HuH-7 (cell line): ENCODE results near the gene ANKMY1.
"Not testable (repeated sequence)": the region's sequence is repeated elsewhere in the genome, so short reads cannot be mapped to it uniquely, and the experiment has no call there.

Experiments used
- DNase-seq: peaks from one replicate; pipeline ENCODE4 v3.0.0; 2011; ENCODE audit warnings: low spot score

The ANKMY1 gene

DNA sequence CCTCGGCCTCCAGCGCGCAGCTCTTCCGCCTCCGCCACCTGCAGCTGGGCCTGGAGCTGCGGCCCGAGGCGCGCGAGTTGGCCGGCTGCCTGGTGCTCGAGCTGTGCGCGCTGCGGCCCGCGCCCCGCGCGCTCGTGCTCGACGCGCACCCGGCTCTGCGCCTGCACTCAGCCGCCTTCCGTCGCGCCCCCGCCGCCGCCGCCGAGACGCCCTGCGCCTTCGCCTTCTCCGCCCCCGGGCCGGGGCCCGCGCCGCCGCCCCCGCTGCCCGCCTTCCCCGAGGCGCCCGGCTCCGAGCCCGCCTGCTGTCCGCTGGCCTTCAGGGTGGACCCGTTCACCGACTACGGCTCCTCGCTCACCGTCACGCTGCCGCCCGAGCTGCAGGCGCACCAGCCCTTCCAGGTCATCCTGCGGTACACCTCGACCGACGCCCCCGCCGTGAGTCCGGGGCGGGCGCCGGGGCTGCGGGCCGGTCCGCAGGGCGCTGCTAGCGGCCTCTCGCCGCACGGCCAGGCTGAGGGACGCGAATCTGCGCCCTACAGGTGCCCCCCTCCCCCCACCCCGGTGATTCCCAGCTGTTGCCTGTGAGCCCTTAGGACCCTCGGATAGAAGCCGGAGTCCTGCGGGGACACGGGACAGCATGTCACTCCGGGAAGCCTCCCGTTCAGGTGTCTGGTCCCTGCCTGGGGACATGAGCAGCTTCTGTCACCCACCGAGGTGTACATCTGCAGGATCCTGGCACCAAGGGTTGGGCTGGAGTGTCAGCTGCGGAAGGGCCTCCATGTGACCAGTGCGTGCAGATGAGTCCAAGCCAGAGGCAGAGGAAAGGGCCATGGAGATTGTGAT, 11.1 kb upstream of the ANKMY1 start:
- DNase-seq: no peak

DNA sequence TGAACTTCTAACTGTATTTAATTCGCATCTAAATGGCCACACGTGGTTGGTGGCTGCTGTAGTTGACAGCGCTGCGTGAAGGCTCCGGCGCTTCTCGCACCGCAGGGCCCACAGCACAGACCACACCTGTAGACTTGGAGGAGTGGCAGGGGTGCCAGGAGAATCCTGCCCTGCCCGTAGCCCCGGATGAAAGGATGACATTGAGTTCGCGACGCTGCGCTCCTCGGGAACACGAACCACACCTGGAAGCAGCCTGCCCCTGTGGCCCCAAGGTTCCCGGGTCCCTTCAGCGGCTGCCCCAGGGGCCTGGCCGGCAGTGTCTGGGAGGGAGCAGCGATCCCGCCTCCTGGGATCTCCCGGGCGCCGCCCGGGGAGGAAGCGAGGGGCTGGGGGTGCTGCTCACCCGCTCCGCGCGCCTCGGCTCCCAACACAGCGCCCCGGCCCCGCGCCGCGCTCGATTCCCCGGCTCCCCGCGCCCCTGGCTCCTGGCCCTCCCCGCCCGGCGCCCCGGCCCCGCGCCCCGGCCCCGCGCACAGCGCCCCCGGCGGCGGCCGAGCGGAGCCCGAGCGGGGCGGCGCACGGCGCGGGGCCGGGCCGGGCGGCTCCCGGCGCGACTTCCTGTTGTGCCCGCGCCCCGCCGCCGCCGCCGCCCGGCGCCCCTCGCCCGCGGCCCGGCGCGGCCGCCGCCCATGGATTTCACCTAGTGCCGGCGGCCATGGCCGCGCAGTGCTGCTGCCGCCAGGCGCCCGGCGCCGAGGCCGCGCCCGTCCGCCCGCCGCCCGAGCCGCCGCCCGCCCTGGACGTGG, 10.3 kb upstream of the ANKMY1 start, which contains the start of gene RNPEPL1:
TSS of gene RNPEPL1 (plus strand) at position 613 of the 806 bp plus-strand sequence. CDS start at position 716, 103 bp downstream.
- DNase-seq: peak; percentile 60

DNA sequence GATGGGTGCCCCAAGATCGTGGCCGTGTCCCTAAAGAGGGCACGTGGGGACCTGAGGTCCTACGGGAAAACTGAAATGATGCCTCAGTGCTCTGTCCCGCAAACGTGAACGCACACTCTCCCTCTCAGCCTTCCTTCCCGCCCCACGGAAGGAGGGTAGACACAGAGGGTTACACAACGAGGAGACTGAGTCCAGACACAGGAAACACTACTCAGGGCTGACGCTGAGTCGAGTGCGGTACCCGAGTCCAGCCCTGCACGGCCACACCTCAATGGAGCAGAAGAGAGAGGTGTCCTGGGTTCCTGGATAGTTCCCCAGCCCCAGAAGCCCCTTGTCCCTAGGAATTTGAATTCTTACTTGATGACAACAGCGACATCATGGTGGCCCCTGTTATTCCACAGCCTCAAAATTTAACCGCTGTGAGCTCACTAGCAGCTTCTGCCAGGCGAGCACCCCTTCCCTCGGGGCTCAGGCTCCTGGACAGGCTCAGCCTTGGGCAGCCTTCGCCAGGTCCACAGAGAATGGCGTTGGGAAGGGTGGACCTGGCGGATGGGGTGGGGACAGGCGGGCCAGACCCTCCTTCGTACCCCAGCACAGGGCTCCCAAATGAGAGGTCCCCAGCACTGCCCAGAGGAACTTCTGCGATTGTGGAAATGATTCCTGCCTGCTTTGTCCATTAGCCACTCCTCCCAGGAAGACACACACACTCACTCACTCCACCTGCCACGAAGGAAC, 9.5 kb upstream of the ANKMY1 start:
- DNase-seq: no peak

DNA sequence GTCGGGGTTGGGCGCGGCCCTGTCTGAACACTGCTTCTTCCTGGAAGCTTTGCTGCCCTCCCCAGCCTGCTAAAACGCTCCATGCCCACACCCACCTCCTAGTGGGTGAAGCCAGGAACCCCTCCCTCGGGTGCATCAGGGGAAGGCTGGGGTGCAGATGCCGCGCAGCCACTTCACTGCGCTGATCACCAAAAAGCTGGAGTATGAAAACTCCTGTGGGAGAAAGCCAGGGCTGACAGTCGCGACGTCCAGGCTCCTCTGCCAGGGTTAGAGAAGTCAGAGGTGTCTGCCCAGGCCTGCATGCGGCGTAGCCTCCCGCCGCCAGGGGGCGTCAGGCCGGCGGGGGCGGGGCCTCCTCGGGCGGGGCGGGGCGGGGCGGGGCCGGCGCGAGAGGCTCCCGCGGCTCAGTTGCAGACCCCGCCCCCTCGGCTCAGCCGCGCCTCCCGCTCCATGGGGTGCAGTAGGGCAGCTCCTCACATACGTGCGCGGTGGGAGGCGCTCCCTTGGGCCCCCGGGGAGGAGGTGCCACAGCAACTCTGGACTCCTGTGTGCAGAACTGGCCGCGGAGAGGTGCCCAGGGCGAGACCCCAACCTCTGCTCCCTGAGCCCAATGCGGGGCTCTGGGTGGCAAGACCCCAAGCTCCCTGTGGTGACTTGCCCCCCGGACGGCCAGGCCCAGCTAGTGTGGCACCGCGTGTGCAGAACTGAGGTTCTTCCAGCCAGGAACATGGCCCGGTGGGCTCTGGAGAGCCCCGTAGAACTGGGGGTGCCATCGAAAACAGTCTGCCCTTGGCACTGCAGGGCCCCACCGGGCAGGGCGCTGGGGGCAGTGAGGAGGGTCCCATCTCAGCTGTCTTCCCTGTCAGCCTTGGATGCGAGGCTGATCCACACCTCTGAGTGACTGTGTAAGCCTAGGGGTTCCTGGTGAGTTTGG, 8.7 kb upstream of the ANKMY1 start:
- peak; percentile 81 for DNase-seq

DNA sequence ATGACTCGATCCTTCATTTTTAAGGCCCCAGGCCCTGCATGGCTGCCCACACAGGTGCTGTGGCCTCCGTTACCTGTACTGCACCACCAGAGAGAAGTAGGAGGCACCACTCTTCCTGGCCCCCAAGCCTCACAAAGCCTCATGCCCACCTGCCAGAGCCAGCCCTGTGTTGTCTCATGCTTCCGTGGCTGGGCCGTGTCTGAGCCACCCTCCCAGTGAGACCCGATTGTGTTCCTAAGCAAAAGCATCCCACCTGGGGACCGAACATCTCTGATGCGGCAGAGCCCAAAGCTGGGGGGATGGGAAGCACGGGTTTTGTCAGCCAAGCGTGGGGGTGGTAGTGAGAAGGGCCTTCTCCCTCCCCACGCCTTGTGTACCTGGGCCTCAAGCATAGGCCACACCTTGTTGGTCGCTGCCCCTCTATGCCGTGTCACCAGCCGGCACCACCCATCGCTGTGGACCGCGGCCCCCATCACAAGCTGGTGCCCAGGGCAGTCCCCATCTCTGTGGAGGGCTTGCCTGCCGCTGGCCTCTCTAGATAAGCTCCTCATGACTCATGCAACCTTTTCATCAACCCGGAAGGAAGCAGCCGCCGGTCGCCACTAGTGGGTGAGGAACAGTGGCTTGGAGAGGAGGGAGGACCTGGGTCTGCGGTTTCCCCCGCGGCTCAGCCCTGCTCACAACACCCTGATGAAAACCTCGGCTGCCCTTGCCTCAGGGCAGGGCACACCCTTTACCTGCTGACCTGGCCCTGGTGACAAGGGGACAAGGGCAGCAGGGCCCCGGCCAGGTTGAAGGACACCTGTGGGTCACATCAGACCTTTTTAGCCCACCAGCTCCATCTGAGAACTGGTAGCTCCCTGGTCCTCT, 7.8 kb upstream of the ANKMY1 start:
- peak; percentile 57 for DNase-seq

DNA sequence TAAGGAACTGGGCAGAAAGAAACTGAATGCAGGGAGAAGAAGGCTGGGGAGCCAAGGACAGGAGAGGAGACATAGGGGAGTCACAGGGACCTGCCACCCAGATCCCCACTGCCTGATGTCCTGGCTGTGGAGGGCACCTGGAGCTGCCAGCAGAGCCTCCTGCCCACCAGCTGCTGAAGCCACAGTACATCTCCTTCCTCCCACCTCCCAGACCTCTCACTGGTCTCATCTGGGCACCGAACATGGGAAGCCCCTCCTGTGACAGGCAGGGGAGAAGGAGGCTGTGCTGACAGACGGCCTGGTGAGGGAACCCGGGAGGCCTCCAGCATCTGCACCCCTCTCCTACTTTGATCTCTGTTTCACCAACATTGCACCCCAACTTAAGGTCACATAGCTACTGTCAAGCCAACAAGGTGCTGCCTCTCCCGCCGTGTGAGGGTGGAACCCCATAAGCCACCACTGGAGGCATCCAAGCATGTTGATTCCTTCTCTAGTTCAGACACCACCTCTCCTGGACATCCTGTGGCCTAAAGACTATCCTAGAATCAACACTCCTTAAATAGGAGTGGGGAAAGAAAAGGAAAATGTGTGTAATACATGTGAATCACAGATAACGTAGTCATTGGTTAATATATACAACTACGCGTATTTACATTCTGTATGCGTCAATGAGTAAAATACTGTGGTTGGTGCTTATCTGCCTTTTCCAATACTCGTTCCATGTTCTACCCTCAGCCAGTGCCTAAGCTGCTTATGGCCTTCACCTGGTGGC, 7.0 kb upstream of the ANKMY1 start:
- DNase-seq: no peak

DNA sequence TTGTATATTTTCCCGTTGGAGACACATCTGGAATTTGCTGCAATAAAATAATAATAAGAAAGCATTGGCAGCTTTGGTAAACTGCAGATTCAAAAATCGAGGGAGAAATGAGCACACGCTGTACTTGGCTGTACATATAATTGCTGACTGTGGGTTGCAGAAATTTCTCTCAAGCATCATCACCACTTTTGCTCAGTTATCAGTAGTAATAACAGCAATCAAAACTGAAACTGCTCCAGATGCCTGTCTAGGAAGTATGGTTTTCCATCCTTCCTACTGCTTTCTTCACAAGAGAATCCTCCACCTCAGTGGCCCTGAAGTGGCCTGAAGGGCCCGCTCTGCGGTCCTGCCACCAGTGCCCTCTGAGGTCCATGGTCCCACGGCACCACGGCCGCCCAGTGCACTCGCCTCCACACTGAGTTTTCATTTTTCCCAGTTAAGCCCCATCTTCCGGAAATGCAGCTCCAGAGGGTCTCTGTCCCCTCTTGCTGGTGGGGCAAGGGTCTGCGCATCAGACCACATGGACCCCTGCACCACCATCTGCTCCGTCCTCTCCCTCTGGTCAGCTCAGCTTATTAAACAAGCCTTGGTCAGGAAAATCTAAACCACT, 6.3 kb upstream of the ANKMY1 start:
- no peak for DNase-seq

DNA sequence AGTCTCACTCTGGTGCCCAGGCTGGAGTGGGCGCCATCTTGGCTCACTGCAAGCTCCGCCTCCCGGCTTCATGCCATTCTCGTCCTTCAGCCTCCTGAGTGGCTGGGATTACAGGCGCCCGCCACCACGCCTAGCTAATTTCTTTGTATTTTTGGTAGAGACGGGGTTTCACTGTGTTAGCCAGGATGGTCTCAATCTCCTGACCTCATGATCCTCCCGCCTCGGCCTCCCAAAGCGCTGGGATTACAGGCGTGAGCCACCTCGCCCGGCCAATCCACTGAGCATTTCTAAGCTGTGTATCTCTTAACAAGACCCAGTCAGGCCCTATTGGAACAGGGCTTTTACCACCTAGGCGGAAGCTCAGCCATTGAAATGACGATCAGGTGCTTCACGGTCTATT, 5.4 kb upstream of the ANKMY1 start:
- not testable (repeated sequence) for DNase-seq

DNA sequence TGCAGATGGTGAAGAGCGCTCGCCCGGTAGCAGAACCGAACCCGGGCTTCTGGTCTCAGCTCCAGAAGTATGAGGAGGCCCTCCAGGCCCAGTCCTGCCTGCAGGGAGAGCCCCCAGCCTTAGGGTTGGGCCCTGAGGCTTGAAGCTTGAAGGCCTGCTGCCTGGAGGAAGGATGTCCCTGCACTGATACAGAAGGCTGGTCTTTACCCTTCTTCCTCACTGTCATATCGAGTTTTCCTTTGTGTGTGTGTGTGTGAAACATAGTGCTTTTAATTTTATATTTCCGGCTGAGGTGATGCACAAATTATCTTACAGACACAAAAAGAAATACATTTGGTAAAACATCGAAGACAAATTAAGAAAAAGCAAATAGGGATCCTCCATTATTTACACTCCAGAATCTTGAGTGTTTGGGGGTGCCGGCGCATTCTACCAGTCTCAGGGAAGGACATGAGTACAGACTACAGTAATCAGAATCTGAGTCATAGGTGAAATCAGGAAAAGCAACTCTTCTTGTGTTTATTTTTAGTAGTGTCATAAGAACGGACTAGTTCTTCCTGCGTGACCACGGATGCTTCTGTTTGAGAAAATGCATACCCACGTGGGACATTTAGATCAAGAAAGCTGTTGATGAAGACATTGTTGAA, 3.7 kb upstream of the ANKMY1 start:
- DNase-seq: no peak

DNA sequence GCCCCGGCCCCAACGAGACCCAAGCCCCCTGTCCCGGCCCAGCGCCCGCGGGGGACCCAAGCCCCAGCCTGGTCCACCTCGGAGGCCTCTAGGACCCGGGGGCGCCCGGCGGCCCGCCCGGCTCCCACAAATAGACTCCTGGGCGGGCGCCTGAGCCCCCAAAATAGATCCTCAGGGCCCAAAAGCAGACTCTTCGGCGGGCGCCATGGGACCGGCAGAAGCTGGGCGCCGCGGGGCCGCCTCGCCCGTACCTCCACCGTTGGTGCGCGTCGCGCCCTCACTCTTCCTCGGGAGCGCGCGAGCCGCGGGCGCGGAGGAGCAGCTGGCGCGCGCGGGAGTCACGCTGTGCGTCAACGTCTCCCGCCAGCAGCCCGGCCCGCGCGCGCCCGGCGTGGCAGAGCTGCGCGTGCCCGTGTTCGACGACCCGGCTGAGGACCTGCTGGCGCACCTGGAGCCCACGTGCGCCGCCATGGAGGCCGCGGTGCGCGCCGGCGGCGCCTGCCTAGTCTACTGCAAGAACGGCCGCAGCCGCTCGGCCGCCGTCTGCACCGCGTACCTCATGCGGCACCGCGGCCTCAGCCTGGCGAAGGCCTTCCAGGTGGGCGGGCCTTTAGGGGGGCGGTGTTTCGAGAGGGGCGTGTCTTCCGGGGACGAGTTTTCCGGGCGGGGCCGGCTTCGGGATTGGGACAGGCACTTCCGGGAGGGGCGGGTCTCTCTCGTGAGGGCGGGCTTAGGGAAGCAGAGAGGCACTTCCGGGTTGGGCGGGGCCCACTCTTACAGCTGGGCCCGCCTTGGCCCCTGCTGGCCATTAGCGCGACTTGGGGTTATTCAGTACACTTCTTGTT, 2.9 kb upstream of the ANKMY1 start:
- peak; percentile 83 for DNase-seq

DNA sequence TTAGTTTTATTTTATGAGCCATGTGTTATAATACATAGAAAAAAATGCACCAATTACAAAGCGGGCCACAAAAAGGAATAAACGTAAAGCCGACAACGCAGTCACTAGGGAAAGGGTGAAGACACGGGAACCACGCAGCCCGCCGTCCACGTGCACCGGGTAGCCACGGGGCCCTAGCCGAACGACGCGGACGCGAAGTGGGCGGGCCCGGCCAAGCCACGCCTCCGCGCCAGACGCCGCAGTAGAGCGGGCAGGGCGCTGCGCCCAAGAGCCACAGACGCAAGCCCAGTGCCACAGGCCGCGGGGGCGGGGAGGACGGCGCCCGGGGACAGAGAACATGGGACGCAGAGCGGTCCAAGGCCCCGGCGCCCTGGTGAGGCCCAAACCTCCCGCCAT, 2.3 kb upstream of the ANKMY1 start, which contains the start of gene DUSP28:
TSS of gene DUSP28 (plus strand) at position 274 of the 396 bp plus-strand sequence. CDS start 328 bp downstream, outside the sequence.
- peak; percentile 89 for DNase-seq

DNA sequence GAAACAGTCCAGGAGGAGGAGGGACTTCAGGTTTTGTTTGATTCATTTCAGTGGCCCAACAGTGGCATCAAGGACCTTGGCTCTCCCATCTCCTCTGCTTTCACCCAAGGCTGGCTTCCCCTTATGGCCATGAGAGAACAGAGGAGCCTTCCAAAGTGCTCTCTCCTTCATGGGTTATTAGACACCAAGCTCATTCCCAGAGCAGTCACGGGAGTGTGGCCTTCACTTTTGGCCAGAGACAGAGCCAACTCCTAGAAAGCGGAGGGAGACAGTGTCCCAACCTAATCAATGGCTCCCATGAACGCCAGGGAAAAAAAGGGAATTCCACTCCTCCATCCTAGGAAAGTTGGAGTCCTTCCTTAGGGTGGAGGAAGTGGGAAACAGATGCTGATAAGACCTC, 1.5 kb upstream of the ANKMY1 start:
- DNase-seq: no peak

DNA sequence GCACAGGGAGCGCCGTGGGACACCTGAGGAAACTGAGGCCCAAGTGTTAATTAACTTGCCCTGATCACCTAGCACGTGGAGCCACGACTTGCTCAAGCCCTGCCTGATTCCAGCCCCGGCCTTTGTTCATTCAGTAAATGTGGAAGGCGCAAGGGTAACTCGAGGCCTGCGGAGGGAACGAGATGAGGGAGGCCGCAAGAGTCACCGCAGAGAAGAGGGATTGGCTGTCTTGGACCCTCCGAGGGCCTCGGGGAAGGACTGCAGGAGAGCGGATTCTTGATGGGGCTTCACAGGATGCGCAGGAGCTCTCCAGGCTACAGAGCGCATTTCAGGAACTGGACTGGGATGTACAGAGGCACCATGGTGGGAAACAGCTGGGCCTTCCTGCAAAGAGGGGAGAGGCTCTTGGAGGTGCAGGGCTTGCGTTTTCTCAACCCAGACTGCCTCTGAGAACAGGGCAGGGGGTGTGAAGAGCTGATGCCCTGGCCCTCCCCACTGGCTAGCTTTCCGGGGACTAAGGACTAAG, 511 bp upstream of the ANKMY1 start:
- DNase-seq: no peak

DNA sequence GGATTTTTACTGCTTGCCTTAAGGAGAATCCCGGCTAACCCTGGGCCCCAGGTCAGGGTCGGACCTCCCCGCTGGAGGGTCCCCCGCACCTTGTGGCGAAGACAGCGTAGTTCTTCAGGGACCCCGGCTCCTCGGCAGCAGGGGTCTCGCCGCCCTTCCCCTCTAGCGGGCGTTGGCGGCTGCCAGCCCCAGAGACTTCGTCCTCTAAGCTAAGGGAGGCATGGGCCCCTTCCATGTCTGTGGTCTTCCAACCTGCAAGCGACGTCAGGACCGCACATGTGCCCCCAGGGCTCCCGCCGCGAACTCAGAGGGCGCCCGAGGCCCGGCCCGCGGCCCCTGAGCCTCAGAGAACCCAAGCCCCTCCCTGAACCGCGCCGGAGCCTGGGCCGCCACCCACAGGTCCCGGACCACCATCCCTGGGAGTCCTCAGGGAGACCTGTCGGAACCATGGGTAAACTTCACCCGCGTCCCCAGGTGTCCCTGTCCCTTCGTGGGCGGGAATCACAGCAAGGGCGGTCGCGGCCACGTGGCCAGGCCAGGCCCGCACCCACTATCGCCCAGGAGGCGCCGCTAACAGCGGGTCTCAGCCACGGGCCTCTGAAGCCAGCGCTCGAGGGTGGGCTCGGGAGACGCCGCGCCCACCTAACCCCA, 562 bp downstream of the ANKMY1 start:
- no peak for DNase-seq

DNA sequence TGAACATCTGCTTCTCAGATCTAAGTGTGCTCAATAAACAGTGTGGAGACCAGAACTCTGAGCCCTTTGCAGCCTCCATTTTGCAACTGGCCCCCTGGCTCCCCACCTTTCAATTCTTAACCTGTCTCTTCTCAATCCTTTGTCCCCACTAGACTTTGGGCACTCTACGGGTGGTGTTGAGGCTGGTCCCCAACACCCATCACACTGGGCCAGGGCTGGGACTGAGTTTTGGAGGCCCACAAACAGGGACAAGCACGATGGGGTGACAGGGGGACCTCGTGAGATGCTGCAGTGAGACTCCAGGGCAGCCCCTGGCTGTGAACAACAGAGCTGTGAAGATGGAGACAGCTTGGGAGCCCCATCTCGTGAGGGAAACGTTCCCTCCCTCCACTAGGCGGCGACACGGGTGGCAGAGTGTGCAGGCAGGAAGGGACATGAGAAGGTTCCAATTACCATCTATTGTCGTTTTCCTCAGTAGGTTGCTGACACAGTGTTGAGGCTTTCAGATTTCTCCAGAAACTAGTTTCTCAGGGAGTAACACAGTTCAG, 1.2 kb downstream of the ANKMY1 start:
- peak; percentile 67 for DNase-seq

DNA sequence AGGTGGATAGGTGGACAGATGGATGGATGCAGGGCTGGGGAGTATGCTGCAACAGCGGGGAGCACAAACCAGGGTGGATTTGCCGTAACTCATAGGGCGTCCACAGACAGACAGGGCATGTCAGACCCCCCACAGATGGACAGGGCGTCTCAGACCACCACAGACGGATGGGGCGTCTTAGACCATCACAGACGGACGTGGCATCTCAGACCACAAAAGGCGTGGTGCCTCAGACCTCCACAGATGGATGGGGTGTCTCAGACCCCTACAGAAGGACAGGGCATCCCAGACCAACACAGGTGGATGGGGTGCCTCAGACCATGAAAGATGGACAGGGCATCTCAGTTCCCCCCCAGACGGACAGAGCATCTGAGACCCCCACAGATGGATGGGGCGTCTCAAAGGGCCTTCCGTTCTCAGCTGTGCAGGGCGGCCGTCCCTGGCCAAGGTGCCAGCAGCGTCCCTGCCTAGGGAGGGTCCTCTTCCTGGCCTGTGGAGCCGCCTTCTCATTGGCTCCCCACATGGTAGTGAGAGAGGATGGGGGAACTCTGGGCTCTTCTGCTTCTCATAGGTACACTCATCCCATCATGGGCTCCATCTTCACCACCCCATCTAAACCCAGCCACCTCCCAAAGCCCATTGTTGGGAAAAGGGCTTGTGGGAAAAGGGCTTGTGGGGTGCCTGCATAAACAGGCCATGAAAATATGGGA, 2.1 kb downstream of the ANKMY1 start:
- DNase-seq: no peak
